ENCODE results near the gene POMT1.
"Not testable (repeated sequence)": the region's sequence is repeated elsewhere in the genome, so short reads cannot be mapped to it uniquely, and the experiment has no call there.

POMT1 gene

GRCh38 chr9:131528886-131529505 is 26.3 kb downstream of the POMT1 start:
- DNase-seq = no peak

GRCh38 chr9:131529597-131530545 is 27.2 kb downstream of the POMT1 start:
- no peak for DNase-seq

DNA sequence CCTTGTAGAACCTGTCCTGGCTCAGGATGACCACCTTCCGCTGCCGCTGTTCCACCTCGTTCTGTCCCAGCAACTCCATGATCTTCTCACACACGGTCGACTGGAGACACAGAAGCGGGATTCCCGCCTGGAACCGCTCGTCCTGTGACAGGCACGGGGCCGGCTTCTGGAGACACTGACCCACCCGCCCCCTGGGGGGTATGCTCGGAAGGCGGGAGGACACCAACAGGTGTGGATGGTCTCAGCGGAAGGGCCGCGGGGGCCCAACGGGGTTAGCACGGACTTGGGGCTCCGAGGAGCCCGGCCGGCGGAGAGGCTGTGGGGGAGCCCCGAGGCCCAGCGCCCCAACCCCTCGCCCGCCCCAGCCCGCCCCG is 27.8 kb downstream of the POMT1 start:
- no peak for DNase-seq

- peak; percentile 68 for DNase-seq
These were observed 28.5 kb downstream of the POMT1 start, which contains the start of gene UCK1 for GRCh38 chr9:131530920-131531832. Gene UCK1 (minus strand): TSS chr9:131531263. CDS start chr9:131531174, 89 bp downstream.

DNA sequence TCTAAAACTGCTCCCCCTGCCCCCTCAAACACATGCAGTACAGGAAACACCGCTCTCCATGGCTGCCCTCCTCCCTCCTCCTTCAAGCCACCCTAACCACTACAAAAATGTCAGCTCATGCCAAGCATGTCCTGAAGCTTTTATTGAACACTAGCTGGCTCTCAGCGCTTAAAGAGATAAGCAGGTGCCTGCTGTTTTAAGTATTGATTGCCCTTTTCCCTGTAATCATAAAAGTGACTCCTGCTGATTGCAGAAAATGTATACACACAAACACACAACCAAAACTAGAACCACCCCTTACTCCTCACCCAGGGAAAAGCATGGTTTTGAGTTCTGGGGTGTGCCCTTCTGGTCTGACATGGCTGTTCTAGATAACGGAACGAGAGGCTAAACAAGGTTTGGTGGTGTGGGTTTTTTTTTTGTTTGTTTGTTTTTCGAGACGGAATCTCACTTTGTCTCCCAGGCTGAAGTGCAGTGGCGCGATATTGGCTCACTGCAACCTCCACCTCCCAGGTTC is 32.1 kb downstream of the POMT1 start:
- DNase-seq = no peak

- DNase-seq = no peak
These were observed 35.2 kb downstream of the POMT1 start for GRCh38 chr9:131537946-131538345.

DNA sequence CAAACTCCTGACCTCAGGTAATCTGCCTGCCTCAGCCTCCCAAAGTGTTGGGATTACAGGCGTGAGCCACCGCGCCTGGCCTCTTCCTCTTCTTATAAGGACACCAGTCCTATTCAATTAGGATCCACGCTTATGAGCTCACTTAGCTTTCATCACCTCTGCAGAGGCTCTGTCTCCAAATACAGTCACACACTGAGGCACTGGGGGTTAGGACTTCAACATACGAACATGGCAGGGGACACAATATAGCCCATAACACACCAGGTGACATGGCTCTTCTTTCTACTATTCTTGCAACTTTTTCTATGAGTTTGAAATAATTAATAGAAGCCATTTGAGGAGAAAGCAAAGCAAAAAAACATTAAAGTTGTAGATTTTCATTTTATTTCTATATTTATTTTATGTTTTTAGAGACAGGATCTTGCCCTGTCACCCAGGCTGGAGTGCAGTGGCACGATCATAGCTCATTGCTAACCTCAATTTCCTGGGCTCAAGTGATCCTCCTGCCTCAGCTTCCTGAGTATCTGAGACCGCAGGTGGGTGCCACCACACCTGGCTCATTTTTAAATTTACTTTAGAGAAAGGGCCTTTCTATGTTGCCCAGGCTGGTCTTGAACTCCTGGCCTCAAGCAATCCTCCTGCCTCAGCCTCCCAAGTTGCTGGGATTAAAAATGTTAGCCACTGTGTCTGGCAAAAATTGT is 36.7 kb downstream of the POMT1 start:
- DNase-seq = peak; percentile 6

- DNase-seq = no peak
These were observed 40.4 kb downstream of the POMT1 start for GRCh38 chr9:131543141-131543540.

- DNase-seq = no peak
These were observed 42.5 kb downstream of the POMT1 start, which contains the start of gene PRRT1B for GRCh38 chr9:131545003-131545785. Gene PRRT1B (plus strand): TSS chr9:131545523. CDS start chr9:131545616, 93 bp downstream.

DNA sequence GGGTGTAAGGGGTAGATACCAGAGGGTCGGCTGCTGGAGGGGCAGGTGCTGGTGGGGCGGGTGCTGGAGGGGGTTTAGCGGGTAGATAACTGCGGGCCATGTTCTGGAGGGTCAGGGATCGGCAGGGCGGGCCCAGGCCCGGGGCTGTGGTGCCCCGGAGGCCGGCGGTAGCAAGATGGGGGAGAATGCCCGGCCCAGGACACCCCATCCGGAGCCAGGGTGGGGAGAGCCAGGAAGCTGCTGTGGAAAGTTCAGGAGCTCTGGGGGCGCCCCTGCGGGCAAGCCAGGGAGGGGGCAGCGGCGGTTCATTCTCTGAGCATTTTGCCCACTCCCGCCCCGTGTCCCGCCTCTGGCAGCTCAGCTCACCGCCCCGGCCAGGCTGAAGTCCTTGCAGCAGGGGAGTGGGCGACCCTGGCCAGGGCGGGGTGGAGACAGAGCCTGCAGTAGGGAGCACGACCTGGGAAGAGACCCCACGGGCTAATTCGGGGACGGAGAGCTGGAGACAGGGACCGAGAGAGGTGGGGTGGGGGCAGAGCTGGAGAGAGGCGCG is 43.1 kb downstream of the POMT1 start:
- no peak for DNase-seq

DNA sequence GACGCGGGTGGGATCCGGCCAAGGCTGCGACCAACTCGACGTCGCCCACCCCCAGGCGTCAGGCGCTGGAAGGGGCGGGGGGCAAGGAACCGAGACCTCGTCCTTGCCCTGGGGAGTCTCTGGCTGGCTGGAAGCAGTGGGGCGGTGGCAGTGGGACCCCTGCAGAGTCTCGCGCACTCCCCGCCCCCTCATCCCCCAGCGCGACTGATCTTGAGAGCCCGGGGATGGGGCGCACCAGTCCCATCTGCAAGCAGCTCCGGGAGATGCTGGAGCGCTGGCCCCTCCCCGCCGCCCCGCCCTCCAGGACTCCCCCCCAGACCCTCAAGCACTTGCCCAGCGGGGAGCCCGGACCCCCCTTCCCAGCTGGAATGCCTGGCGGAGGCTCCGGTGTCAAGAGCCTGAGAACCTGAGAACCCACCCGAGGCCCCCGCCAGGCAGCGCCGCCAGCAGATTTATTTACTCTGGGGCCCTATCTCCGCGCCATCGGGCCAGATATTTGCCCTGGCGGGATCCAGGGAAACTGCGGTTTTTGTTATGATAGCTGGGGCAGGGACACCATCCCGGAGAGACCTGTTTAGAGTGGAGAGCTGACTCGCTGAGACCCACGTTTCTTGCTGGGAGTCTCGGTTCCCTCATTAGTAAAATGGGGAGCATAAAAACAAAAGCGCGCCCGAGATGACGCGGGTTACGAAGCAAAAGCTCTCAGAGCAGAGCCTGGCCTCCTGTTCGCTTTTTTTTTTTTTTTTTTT is 43.8 kb downstream of the POMT1 start:
- peak; percentile 8 for DNase-seq

DNA sequence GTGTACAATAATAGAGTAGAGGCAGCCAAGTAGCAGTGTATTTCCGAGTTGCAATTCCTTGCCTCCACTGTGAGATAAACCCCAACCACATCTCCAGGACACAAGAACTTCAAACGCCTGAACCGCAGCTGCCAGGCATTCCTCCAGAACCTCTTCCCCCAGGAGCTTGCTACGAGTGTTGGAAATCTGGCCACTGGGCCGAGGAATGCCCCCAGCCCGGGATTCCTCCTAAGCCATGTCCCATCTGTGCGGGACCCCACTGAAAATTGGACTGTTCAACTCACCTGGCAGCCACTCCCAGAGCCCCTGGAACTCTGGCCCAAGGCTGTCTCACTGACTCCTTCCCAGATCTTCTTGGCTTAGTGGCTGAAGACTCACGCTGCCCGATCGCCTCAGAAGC is 46.5 kb downstream of the POMT1 start:
- DNase-seq = not testable (repeated sequence)

DNA sequence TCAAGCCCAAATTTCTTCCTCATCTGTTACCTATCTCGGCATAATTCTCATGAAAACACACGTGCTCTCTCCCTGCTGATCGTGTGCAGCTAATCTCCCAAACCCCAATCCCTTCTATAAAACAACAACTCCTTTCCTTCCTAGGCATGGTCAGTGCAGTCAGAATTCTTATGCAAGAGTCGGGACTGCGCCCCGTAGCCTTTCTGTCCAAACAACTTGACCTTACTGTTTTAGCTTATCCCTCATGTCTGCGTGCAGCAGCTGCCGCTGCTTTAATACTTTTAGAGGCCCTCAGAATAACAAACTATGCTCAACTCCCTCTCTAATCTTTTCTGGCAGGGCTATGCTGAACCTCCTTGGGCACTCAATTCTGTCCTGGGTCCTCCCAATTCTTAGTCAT is 47.7 kb downstream of the POMT1 start:
- not testable (repeated sequence) for DNase-seq

DNA sequence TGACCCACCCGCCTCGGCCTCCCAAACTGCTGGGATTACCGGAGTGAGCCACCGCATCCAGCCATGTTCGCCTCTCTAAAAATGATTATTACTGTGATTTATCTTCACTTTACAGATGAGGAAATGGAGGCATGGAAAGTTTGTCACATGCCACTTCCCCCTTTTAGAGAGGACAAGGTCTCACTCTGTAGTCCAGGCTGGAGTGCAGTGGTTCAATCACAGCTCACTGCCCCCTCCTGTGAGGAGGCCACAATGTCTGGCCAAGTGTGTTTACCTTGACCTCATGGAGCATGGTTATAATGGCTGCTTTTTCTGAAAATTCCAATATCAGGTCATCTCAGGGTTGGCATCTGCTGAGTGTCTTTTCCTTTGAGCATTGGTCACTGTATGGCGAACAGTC is 49.3 kb downstream of the POMT1 start:
- no peak for DNase-seq

DNA sequence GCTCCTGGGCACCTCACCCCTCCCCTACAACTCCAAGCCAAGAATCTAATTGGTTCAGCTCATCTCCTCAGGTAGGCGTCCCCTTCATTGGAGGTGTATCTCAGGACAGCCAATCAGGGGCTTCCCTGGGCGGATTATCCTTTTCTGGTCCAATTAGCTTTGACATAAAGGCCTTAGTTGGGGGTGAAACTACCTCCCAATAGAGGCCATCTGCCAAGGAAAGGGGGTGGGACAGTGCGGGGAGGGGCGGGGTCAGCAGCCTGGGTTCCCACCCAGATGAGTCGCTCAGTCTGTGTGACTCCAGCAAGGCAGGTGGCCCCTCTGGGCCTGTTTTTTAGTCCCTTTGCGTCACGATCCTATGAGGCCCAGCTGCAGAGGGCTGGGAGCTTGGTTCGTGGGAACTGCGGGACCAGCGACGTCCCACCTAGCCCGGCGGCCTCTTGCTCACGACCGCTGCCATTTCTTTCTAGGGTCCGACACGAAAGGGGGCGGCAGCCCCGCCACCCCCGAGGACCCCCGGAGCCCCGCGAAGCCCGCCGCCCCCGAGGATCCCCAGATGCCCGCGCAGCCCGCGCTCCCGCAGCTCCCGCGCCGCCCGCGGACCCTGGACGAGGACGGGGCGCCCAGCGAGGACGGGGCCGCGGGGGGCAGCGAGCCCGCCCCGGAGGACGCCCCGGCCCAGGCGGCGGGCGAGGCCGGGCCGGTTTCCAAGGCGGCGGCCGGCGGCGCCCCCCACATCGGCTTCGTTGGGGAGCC is 51.5 kb downstream of the POMT1 start:
- no peak for DNase-seq

DNA sequence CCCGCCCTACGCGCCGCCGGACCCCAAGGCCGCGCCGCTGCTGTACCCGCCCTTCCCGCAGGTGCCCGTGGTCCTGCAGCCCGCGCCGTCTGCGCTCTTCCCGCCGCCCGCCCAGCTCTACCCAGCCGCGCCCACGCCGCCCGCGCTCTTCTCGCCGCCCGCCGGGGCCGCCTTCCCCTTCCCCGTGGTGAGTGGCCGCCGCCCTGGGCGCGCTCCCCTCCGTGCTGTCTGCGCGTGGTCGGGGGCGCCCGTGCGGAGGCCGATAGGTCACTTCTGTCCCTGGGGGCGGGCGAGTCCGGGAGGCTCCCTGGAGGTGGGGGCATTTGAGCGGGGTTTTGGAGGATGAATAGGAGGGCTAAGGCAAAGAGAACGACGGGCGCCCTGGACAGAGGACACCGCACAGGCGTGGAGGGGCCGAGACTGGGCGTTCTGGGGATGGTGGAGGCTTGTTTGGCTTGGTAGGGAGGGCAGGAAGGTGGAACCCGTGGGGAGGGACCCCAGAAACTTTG is 52.2 kb downstream of the POMT1 start:
- no peak for DNase-seq

GRCh38 chr9:131555841-131556673 is 53.3 kb downstream of the POMT1 start:
- no peak for DNase-seq

DNA sequence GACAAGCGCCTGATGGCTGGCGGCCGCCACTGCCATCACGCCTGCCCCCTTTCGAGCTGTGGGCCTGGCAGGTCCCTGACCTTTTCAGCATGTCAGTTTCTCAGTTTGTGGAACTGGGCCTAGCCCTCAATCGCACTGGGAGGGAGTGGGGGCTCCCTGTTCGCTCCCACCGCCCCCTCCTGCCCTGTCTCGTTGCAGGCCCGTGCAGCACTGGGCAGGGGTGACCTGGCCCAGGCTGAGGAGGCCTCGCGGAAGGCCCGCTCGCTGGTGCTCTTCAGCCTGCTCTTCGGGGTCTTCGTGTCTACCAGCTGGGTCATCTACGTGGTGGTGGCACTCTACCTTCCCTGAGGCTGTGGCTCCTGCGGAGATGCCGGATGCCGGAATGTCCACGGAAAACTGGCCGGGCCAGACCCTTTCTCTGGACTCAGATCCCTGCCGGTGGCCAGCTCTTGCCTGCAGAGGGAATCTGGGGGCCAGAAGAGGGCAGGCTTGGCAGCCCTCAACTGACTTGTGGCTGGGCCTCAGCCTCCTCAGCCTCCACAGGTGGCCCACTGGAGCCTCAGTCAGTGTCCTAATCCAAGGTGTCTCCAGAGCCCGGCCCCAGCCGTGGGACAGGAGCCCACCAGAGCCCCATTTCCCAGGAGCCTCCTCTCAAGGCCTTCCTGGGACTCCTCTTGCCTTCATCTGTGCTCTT is 55.3 kb downstream of the POMT1 start:
- no peak for DNase-seq

All from stimulated activated naive CD4-positive, alpha-beta T cell treated with Interleukin-2 at 50 U/mL for 16 hours (primary cell).